CD4-positive, alpha-beta T cell treated with Interleukin-6 for 4 hours (primary cell): ENCODE measurements around the gene NEUROG2.
"Not testable (repeated sequence)": the region's sequence is repeated elsewhere in the genome, so short reads cannot be mapped to it uniquely, and the experiment has no call there.

Source experiments
- DNase-seq: peaks from one replicate; pipeline ENCODE4 v3.0.0-alpha.2; 2020; ENCODE audit warnings: mixed read lengths

Gene NEUROG2

GRCh38 chr4:112520598-112521122 is 4.7 kb upstream of the NEUROG2 start:
- DNase-seq = no peak

- DNase-seq = no peak
These were observed 4.0 kb upstream of the NEUROG2 start for GRCh38 chr4:112519689-112520597.

- no peak for DNase-seq
These were observed 2.7 kb upstream of the NEUROG2 start for GRCh38 chr4:112518675-112519074.

GRCh38 chr4:112517911-112518310 is 1.9 kb upstream of the NEUROG2 start:
- DNase-seq = no peak

- DNase-seq = no peak
These were observed 1.2 kb upstream of the NEUROG2 start for GRCh38 chr4:112517067-112517634.

- no peak for DNase-seq
These were observed 589 bp upstream of the NEUROG2 start for GRCh38 chr4:112516471-112517066.

- peak; percentile 23 for DNase-seq
These were observed 548 bp downstream of the NEUROG2 start for GRCh38 chr4:112515198-112516065.

GRCh38 chr4:112514647-112515197 is 1.3 kb downstream of the NEUROG2 start:
- no peak for DNase-seq

GRCh38 chr4:112513971-112514646 is 1.9 kb downstream of the NEUROG2 start:
- DNase-seq = no peak

GRCh38 chr4:112511803-112512118 is 4.2 kb downstream of the NEUROG2 start:
- DNase-seq = no peak

GRCh38 chr4:112511093-112511802 is 4.7 kb downstream of the NEUROG2 start:
- DNase-seq = no peak

- DNase-seq = no peak
These were observed 5.5 kb downstream of the NEUROG2 start for GRCh38 chr4:112510291-112511092.

- DNase-seq = no peak
These were observed 6.5 kb downstream of the NEUROG2 start for GRCh38 chr4:112509243-112510141.

GRCh38 chr4:112508356-112508755 is 7.6 kb downstream of the NEUROG2 start:
- no peak for DNase-seq

GRCh38 chr4:112504807-112505206 is 11.2 kb downstream of the NEUROG2 start:
- no peak for DNase-seq

GRCh38 chr4:112502871-112503270 is 13.1 kb downstream of the NEUROG2 start:
- no peak for DNase-seq

- DNase-seq = no peak
These were observed 23.7 kb downstream of the NEUROG2 start for GRCh38 chr4:112492321-112492720.

- not testable (repeated sequence) for DNase-seq
These were observed 25.2 kb downstream of the NEUROG2 start for GRCh38 chr4:112490808-112491207.

- no peak for DNase-seq
These were observed 30.1 kb downstream of the NEUROG2 start for GRCh38 chr4:112485930-112486329.
